RKO (cell line): ENCODE data around the gene LAMP2.
A peak's percentile ranks its signal among the peaks of the same experiment; 100 is the strongest.

ENCODE experiments used
- DNase-seq: peaks from one replicate; pipeline ENCODE4 v3.0.0-alpha.2; 2016; ENCODE audit warnings: low spot score

The LAMP2 gene

GRCh38 chrX:120456973-120457372 is 12.1 kb downstream of the LAMP2 start:
- DNase-seq: no peak

GRCh38 chrX:120453985-120454384 is 15.1 kb downstream of the LAMP2 start:
- DNase-seq: peak; percentile 22

GRCh38 chrX:120452131-120452530 is 17.0 kb downstream of the LAMP2 start:
- DNase-seq: peak; percentile 50

- peak; percentile 15 for DNase-seq
Observed at GRCh38 chrX:120450163-120450562, 18.9 kb downstream of the LAMP2 start.

GRCh38 chrX:120446498-120446897 is 22.6 kb downstream of the LAMP2 start:
- DNase-seq: no peak

GRCh38 chrX:120439921-120440320 is 29.2 kb downstream of the LAMP2 start:
- no peak for DNase-seq

- no peak for DNase-seq
Observed at GRCh38 chrX:120429776-120430540, 39.1 kb downstream of the LAMP2 start.

- DNase-seq: no peak
Observed at GRCh38 chrX:120428309-120428708, 40.8 kb downstream of the LAMP2 start.

- DNase-seq: no peak
Observed at GRCh38 chrX:120426599-120426998, 42.5 kb downstream of the LAMP2 start.

- no peak for DNase-seq
Observed at GRCh38 chrX:120419463-120419862, 49.6 kb downstream of the LAMP2 start.

GRCh38 chrX:120408168-120408567 is 60.9 kb downstream of the LAMP2 start:
- no peak for DNase-seq

GRCh38 chrX:120406638-120407037 is 62.5 kb downstream of the LAMP2 start:
- DNase-seq: no peak

- peak; percentile 29 for DNase-seq
Observed at GRCh38 chrX:120402369-120402768, 66.7 kb downstream of the LAMP2 start.

GRCh38 chrX:120401301-120401700 is 67.8 kb downstream of the LAMP2 start:
- DNase-seq: no peak

GRCh38 chrX:120380699-120381098 is 88.4 kb downstream of the LAMP2 start:
- peak; percentile 33 for DNase-seq

GRCh38 chrX:120379937-120380681 is 89.0 kb downstream of the LAMP2 start:
- DNase-seq: no peak

GRCh38 chrX:120378570-120378969 is 90.5 kb downstream of the LAMP2 start:
- no peak for DNase-seq
